ENCODE results near the gene HACD2. TPM values are rescaled to one million over a fixed set of nuclear protein-coding genes. Genes with fewer than 3 reads are reported as not detected.

The HACD2 gene
- polyA plus RNA-seq, 1 of the 3 experiments (the other 2 are of a cell fraction), result 13.8 TPM

DNA sequence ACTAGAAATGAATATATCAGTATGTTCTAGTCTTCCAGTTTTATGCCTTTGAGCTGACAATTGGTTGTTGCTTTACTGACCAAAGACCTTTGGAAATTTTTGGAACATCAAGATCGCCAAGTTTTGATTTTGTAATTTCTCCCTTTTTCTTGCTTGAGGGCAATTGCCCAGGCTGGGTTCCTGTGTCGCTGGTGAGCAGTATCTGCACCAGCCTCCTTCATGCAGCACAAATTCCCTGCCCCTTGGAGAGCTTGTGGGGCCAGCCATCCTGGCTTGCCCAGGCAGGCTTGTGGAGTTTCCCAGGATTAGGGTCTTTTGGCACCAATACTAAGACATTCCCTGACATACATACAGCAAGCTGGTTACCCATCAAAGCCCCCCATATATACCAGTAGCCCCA lies 37.9 kb upstream of the HACD2 start:
- peaks cover 4% of the 10 kb centered on the region; the same call in 1 of the 2 replicates for H4K20me1 ChIP-seq (ENCODE audit: insufficient read depth)
- no peak overlapping the region for H3K9ac ChIP-seq
- TF ChIP-seq GABPA (IDR thresholded peaks at IDR 0.05; ENCODE audit: low read depth) (no peak), JUND (IDR thresholded peaks at IDR 0.05) (no peak), NFIC (IDR thresholded peaks at IDR 0.05; ENCODE audit: borderline replicate concordance) (no peak), NRF1 (IDR thresholded peaks at IDR 0.05; ENCODE audit: low read depth, low read length) (no peak), EZH2phosphoT487 (IDR thresholded peaks at IDR 0.05; ENCODE audit: borderline replicate concordance, low read depth) (no peak), GATA2 (CRISPR knock-in tag; IDR thresholded peaks at IDR 0.05) (no peak), SIN3A (IDR thresholded peaks at IDR 0.05; ENCODE audit: borderline replicate concordance, low read depth, low read length) (no peak), RXRA (IDR thresholded peaks at IDR 0.05; ENCODE audit: borderline replicate concordance, low read depth) (no peak), RCOR1 (IDR thresholded peaks at IDR 0.05; ENCODE audit: low read length) (no peak)
- TF ChIP-seq, protein P1, sequence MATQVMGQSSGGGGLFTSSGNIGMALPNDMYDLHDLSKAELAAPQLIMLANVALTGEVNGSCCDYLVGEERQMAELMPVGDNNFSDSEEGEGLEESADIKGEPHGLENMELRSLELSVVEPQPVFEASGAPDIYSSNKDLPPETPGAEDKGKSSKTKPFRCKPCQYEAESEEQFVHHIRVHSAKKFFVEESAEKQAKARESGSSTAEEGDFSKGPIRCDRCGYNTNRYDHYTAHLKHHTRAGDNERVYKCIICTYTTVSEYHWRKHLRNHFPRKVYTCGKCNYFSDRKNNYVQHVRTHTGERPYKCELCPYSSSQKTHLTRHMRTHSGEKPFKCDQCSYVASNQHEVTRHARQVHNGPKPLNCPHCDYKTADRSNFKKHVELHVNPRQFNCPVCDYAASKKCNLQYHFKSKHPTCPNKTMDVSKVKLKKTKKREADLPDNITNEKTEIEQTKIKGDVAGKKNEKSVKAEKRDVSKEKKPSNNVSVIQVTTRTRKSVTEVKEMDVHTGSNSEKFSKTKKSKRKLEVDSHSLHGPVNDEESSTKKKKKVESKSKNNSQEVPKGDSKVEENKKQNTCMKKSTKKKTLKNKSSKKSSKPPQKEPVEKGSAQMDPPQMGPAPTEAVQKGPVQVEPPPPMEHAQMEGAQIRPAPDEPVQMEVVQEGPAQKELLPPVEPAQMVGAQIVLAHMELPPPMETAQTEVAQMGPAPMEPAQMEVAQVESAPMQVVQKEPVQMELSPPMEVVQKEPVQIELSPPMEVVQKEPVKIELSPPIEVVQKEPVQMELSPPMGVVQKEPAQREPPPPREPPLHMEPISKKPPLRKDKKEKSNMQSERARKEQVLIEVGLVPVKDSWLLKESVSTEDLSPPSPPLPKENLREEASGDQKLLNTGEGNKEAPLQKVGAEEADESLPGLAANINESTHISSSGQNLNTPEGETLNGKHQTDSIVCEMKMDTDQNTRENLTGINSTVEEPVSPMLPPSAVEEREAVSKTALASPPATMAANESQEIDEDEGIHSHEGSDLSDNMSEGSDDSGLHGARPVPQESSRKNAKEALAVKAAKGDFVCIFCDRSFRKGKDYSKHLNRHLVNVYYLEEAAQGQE (IDR thresholded peaks at IDR 0.05; ENCODE audit: low read depth, low read length), result no peak
- TF ChIP-seq, protein P2, sequence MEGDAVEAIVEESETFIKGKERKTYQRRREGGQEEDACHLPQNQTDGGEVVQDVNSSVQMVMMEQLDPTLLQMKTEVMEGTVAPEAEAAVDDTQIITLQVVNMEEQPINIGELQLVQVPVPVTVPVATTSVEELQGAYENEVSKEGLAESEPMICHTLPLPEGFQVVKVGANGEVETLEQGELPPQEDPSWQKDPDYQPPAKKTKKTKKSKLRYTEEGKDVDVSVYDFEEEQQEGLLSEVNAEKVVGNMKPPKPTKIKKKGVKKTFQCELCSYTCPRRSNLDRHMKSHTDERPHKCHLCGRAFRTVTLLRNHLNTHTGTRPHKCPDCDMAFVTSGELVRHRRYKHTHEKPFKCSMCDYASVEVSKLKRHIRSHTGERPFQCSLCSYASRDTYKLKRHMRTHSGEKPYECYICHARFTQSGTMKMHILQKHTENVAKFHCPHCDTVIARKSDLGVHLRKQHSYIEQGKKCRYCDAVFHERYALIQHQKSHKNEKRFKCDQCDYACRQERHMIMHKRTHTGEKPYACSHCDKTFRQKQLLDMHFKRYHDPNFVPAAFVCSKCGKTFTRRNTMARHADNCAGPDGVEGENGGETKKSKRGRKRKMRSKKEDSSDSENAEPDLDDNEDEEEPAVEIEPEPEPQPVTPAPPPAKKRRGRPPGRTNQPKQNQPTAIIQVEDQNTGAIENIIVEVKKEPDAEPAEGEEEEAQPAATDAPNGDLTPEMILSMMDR (IDR thresholded peaks at IDR 0.05), result no peak
- DNase-seq, result no peak
- ChIA-PET POLR2A (no interaction called here), CTCF (interaction anchor here (1.8 to 2.5 kb wide), 2 partner anchors 19 to 30 kb away, joined by 6 to 10 read pairs; no protein-coding TSS in a partner anchor)
- no peak overlapping the region for H3K4me2 ChIP-seq
- no peaks in the 10 kb centered on the region for H3K9me3 ChIP-seq
- no peaks in the 10 kb centered on the region; the same call in 1 of the 2 replicates for H3K79me2 ChIP-seq (ENCODE audit: insufficient read depth)
- H3K27me3 ChIP-seq (ENCODE audit: insufficient read depth), result no peaks in the 10 kb centered on the region
- H3F3A ChIP-seq (replicated peaks; ENCODE audit: insufficient read depth), result peaks cover 22% of the 10 kb centered on the region
- 71% methylated on average over 2 of the region's 2 CpGs for WGBS (ENCODE audit: low lambda C conversion rate)
- H2AFZ ChIP-seq (ENCODE audit: low read depth), result no peak overlapping the region
- H3K4me1 ChIP-seq (ENCODE audit: control insufficient read depth in 1 of 2, insufficient read depth in 2 of 2, low read depth in 1 of 2, low read length in 1 of 2), result peaks cover 8 to 27% of the 10 kb centered on the region in 2 experiments; a peak in 3 of 4 replicates
- peak overlapping the region in 1 of 2 experiments; percentile 14; a peak in 1 of 4 replicates for H3K27ac ChIP-seq (ENCODE audit: low read depth in 2 of 2, low read length in 1 of 2)
- H3K36me3 ChIP-seq (replicated peaks in 1 of 2; ENCODE audit: control insufficient read depth in 1 of 2, insufficient read depth in 2 of 2, low read length in 1 of 2), result peaks cover 70 to 87% of the 10 kb centered on the region in 2 experiments
- H3K9me2 ChIP-seq, result no peaks in the 10 kb centered on the region
- H3K4me3 ChIP-seq (ENCODE audit: low read depth in 2 of 2, low read length in 1 of 2), result no peak overlapping the region

DNA sequence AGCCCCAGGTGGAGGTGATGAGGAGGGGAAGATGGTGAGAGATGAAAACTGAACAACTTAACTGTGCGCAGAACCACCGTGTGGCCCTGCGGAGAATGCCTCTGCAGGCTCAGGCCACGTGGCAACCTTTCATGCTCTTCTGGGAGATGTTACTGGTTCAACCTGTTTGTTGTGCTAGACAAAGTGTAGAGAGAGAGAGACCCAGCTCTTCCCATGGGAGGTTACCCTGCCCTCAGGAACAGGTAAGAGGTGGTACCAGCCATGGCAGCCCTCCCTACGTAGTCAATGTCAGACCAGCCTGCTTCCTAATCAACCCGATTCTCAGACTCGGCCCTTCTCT lies 37.0 kb upstream of the HACD2 start:
- H3K9me2 ChIP-seq, result no peaks in the 10 kb centered on the region
- no peak overlapping the region for H3K9ac ChIP-seq
- WGBS (ENCODE audit: low lambda C conversion rate), result 88% methylated on average over 7 of the region's 7 CpGs
- H2AFZ ChIP-seq (ENCODE audit: low read depth), result no peak overlapping the region
- H3K27ac ChIP-seq (ENCODE audit: low read depth in 2 of 2, low read length in 1 of 2), result no peak overlapping the region
- H3K4me3 ChIP-seq (ENCODE audit: low read depth in 2 of 2, low read length in 1 of 2), result no peak overlapping the region
- ChIA-PET POLR2A (no interaction called here), CTCF (interaction anchor here (2.4 kb wide), 1 partner anchor 31 kb away, joined by 9 read pairs; no protein-coding TSS in a partner anchor)
- no peaks in the 10 kb centered on the region for H3K27me3 ChIP-seq (ENCODE audit: insufficient read depth)
- H4K20me1 ChIP-seq (ENCODE audit: insufficient read depth), result peaks cover 4% of the 10 kb centered on the region; the same call in 1 of the 2 replicates
- H3F3A ChIP-seq (replicated peaks; ENCODE audit: insufficient read depth), result peaks cover 21% of the 10 kb centered on the region
- peaks cover 8 to 27% of the 10 kb centered on the region in 2 experiments; a peak in 3 of 4 replicates for H3K4me1 ChIP-seq (ENCODE audit: control insufficient read depth in 1 of 2, insufficient read depth in 2 of 2, low read depth in 1 of 2, low read length in 1 of 2)
- no peak for TF ChIP-seq ELF1 (IDR thresholded peaks at IDR 0.05)
- no peak for TF ChIP-seq TAF1 (IDR thresholded peaks at IDR 0.05; ENCODE audit: borderline replicate concordance, low read depth, low read length)
- no peak for TF ChIP-seq RCOR1 (IDR thresholded peaks at IDR 0.05; ENCODE audit: low read length)
- no peak for TF ChIP-seq RAD21 (IDR thresholded peaks at IDR 0.05; ENCODE audit: low read length)
- TF ChIP-seq FOXJ3 (CRISPR knock-in tag; IDR thresholded peaks at IDR 0.05), result no peak
- no peak for TF ChIP-seq GATA2 (CRISPR knock-in tag; IDR thresholded peaks at IDR 0.05)
- TF ChIP-seq, protein P3, sequence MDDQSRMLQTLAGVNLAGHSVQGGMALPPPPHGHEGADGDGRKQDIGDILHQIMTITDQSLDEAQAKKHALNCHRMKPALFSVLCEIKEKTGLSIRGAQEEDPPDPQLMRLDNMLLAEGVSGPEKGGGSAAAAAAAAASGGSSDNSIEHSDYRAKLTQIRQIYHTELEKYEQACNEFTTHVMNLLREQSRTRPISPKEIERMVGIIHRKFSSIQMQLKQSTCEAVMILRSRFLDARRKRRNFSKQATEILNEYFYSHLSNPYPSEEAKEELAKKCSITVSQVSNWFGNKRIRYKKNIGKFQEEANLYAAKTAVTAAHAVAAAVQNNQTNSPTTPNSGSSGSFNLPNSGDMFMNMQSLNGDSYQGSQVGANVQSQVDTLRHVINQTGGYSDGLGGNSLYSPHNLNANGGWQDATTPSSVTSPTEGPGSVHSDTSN (IDR thresholded peaks at IDR 0.05), result no peak
- TF ChIP-seq POLR2AphosphoS5 (IDR thresholded peaks at IDR 0.05; ENCODE audit: low read depth, low read length), result no peak
- TF ChIP-seq, protein P4, sequence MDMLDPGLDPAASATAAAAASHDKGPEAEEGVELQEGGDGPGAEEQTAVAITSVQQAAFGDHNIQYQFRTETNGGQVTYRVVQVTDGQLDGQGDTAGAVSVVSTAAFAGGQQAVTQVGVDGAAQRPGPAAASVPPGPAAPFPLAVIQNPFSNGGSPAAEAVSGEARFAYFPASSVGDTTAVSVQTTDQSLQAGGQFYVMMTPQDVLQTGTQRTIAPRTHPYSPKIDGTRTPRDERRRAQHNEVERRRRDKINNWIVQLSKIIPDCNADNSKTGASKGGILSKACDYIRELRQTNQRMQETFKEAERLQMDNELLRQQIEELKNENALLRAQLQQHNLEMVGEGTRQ (IDR thresholded peaks at IDR 0.05; ENCODE audit: borderline replicate concordance, low read depth, low read length), result no peak
- no peak for TF ChIP-seq NFIC (IDR thresholded peaks at IDR 0.05; ENCODE audit: borderline replicate concordance)
- TF ChIP-seq MEF2A (IDR thresholded peaks at IDR 0.05; ENCODE audit: borderline replicate concordance, low read depth), result no peak
- DNase-seq, result no peak
- H3K36me3 ChIP-seq (replicated peaks in 1 of 2; ENCODE audit: control insufficient read depth in 1 of 2, insufficient read depth in 2 of 2, low read length in 1 of 2), result peaks cover 71 to 87% of the 10 kb centered on the region in 2 experiments
- no peaks in the 10 kb centered on the region for H3K9me3 ChIP-seq
- H3K79me2 ChIP-seq (ENCODE audit: insufficient read depth), result no peaks in the 10 kb centered on the region; the same call in 1 of the 2 replicates
- H3K4me2 ChIP-seq, result no peak overlapping the region

All from SK-N-SH (cell line).